ENCODE results near the gene CFAP74.
A peak's percentile ranks its signal among the peaks of the same experiment; 100 is the strongest.

GRCh38 chr1:2014741-2015735 is 11.5 kb upstream of the CFAP74 start:
- TF ChIP-seq YY1 (IDR thresholded peaks at IDR 0.05; ENCODE audit: low read depth) (peak; percentile 48; the same call in 1 of the 2 replicates), EP300 (IDR thresholded peaks at IDR 0.05; ENCODE audit: borderline replicate concordance) (no peak), CEBPB (IDR thresholded peaks at IDR 0.05) (no peak), NFIC (IDR thresholded peaks at IDR 0.05) (no peak), ZBTB7A (IDR thresholded peaks at IDR 0.05; ENCODE audit: low read depth) (no peak), EGR1 (IDR thresholded peaks at IDR 0.05) (peak; percentile 78), TCF12 (IDR thresholded peaks at IDR 0.05; ENCODE audit: low read depth) (no peak), CREB1 (IDR thresholded peaks at IDR 0.05; ENCODE audit: low read depth) (no peak), RAD21 (IDR thresholded peaks at IDR 0.05; ENCODE audit: low read depth) (no peak), MAX (IDR thresholded peaks at IDR 0.05) (no peak), REST (IDR thresholded peaks at IDR 0.05; ENCODE audit: low read depth) (no peak), TEAD4 (IDR thresholded peaks at IDR 0.05) (no peak), USF1 (IDR thresholded peaks at IDR 0.05) (no peak), TAF1 (IDR thresholded peaks at IDR 0.05; ENCODE audit: low read depth) (no peak)
